HCEC 1CT (cell line): ENCODE results near the gene TMBIM1.
A peak's percentile ranks its signal among the peaks of the same experiment; 100 is the strongest.

ENCODE experiments used
- DNase-seq: peaks from one replicate; pipeline ENCODE4 v3.0.0-alpha.2; 2017

The TMBIM1 gene

DNA sequence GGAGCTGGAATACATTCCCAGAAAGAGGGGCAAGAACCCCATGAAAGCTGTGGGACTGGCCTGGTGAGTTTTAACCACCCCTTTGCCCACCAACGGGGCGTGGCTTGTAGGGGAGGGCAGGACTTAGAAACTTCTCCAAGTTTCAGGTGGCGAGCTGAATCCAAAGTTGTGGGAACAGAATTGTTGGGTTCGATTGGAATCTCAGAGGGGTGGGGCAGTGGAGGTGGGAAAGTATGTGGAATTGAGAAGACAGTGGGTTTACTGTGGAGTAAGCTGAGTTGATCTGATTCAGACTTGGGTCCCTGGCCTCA, 20.9 kb downstream of the TMBIM1 start:
- DNase-seq, result no peak

DNA sequence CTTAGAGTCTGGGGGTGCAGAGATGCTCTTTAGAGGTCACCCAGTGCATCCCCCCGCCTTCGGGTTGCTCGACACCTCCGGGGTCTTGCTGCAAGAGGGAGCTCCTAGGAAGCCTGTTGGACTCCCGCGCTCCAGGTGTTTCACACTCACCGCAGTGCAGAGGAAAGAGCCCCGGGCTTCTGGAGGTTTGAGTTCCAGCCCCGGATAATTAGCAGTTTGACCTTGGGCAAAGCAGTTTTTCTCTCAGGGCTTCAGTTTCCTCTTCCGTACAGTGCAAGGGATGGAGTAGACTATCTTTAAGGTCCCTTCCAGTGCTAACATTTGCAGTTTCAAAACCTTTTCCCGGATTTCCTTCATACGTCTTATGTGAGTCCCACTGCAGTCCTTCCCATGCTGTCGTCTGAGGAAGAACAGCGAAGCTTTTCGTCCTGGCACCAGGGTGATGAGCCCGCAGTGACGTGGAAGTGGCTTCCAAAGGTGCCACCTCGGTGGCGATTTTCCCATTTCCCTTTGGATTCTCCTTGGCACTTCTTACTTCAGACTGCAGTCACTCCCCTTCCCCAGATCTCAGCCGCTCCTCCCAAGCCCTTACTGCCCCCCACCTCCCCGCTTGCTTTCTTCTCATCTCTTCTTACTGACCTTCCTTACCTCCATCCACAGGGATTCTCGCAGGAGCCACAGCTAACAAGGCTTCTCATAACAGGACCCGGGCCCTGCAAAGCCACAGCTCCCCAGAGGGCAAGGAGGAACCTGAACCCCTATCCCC, 21.4 kb downstream of the TMBIM1 start:
- DNase-seq, result no peak

- DNase-seq, result peak; percentile 99
These were observed 22.2 kb downstream of the TMBIM1 start, which contains the start of the genes AAMP and PNKD for GRCh38 chr2:218269900-218270720. AAMP (minus strand) TSS chr2:218270137; CDS start chr2:218270086, 51 bp downstream. PNKD (plus strand) TSS chr2:218270519; CDS start chr2:218270536, 17 bp downstream.

DNA sequence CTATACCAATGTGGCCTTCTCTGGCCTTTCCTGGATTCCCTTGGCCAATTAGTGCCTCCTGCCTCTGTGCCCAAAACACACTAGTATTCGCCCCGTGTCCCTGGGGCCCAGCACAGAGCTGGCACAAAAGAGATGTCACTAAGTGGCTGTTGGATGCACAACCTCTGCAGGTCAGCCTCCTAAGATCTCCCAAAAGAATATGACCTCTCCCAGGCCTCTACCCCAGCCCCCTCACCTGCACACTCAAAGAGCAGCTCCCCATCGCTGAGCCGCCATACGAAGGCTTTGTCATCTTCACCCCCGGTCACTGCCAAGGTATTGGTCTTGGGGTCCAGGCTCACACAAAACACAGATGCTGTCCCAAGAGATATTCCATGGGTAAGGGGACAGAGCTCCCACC, 25.0 kb downstream of the TMBIM1 start:
- DNase-seq, result no peak

- DNase-seq, result no peak
These were observed 25.9 kb downstream of the TMBIM1 start for GRCh38 chr2:218266316-218266979.

GRCh38 chr2:218265626-218266025, 26.7 kb downstream of the TMBIM1 start:
- no peak for DNase-seq

- no peak for DNase-seq
These were observed 27.3 kb downstream of the TMBIM1 start for GRCh38 chr2:218264773-218265561.

GRCh38 chr2:218263817-218264641, 28.3 kb downstream of the TMBIM1 start:
- no peak for DNase-seq

DNA sequence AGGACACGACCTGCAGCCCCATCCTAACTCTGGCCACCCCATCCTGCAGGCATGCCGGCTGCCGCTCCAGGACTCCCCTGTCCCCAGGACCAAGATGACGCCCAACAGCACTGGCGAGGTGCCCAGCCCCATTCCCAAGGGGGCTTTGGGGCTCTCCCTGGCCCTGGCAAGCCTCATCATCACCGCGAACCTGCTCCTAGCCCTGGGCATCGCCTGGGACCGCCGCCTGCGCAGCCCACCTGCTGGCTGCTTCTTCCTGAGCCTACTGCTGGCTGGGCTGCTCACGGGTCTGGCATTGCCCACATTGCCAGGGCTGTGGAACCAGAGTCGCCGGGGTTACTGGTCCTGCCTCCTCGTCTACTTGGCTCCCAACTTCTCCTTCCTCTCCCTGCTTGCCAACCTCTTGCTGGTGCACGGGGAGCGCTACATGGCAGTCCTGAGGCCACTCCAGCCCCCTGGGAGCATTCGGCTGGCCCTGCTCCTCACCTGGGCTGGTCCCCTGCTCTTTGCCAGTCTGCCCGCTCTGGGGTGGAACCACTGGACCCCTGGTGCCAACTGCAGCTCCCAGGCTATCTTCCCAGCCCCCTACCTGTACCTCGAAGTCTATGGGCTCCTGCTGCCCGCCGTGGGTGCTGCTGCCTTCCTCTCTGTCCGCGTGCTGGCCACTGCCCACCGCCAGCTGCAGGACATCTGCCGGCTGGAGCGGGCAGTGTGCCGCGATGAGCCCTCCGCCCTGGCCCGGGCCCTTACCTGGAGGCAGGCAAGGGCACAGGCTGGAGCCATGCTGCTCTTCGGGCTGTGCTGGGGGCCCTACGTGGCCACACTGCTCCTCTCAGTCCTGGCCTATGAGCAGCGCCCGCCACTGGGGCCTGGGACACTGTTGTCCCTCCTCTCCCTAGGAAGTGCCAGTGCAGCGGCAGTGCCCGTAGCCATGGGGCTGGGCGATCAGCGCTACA, 29.4 kb downstream of the TMBIM1 start:
- no peak for DNase-seq

DNA sequence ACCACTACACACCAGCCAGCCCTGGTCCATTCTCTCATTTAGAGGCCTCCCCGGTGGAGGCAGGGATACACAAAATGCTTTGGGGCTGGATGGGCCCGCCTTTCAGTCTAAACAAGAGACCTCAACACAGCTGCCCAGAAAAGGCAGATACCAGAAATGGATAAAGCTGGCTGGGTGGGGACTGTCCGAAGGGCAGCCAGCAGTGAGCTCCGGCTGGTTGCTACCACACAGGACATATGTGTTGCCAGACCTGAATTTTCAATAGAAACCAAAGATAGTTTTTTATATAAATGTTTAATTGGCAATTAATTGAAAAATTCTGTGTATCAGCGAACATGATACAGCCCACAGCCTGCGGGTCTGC, 30.1 kb downstream of the TMBIM1 start:
- DNase-seq, result no peak

- DNase-seq, result no peak
These were observed 30.7 kb downstream of the TMBIM1 start for GRCh38 chr2:218261423-218262236.

- no peak for DNase-seq
These were observed 31.4 kb downstream of the TMBIM1 start, which contains the start of gene GPBAR1 for GRCh38 chr2:218260742-218261422. GPBAR1 (plus strand) TSS chr2:218261015; CDS start chr2:218262725, 1,710 bp downstream.

DNA sequence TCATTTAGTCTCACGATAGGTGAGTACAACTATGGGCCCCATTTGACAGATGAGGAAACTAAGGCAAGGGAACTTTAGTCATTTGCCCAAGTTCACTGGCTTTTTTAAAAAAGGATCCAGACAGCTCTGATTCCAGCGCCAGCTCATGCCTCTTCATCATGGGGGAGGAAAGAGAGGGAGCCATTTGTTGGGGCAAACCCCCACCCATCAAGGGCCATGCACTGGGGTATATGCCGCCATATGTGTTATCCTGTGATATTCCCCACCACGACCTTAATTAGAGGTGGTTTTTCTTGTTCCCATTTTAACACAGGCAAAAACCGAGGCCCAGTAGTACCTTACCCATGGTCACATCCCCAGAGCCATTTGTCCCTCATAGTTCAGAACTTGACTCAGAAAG, 32.1 kb downstream of the TMBIM1 start:
- no peak for DNase-seq

- DNase-seq, result peak; percentile 81
These were observed 33.0 kb downstream of the TMBIM1 start for GRCh38 chr2:218259099-218259961.

- no peak for DNase-seq
These were observed 34.8 kb downstream of the TMBIM1 start for GRCh38 chr2:218257390-218257981.

DNA sequence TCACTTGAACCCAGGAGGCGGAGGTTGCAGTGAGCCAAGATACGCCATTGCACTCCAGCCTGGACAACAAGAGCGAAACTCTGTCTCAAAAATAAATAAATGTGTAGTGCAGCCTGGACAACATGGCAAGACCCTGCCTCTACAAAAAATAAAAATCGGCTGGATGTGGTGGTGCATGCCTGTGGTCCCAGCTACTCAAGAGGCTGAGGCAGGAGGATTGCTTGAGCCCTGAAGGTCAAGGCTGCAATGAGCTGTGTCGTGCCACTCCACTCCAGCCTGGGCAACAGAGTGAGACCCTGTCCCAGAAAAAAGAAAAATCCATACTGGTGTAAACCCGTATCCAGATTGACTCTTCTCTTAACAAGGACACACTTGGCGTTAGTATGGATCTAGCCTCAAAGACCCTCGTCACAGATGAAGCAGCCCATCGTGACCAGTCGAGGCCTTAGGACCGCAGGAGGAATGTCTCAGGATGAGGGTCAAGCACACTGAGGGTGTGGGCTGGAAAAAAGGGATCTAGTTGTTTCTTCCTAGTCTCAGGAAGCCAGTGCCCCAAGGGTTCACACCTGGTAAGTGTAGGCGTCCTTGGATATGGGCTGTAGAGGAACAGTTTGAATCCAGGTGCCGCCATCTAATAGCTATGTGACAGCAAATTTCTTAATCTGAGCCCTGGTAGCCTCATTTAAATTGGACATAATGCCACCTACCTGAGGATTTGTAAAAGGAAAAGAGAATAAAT, 35.5 kb downstream of the TMBIM1 start:
- DNase-seq, result no peak

DNA sequence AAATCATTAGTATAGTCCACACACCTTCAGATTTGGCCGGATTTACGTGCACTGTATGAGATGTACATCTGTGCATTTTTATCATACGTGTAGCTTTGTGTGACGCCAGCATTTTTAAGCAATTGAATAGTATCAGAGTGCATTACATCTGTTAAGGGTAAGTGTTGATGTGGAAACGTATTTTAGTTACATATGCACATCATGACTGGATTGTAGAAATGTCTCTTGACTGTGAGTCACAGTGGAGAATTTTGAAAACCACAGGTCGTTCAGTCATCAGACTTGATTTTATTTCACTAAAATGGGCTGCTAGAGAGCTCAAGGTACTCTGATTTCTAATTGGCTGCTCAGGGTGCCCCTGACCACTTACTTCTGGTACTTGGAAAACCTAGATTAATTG, 36.9 kb downstream of the TMBIM1 start:
- DNase-seq, result peak; percentile 89
